ENCODE results near the gene FILIP1L.

FILIP1L gene

GRCh38 chr3:99954914-99955644 is 159.2 kb downstream of the FILIP1L start:
- no peak for DNase-seq (ENCODE audit: low read depth in 2 of 3, low spot score in 1 of 3)

GRCh38 chr3:99953596-99953995 is 160.7 kb downstream of the FILIP1L start:
- DNase-seq (ENCODE audit: low read depth in 2 of 3, low spot score in 1 of 3): no peak

GRCh38 chr3:99952306-99952705 is 162.0 kb downstream of the FILIP1L start:
- DNase-seq (ENCODE audit: low read depth in 2 of 3, low spot score in 1 of 3): no peak

- DNase-seq (ENCODE audit: low read depth in 2 of 3, low spot score in 1 of 3): no peak
Measured at GRCh38 chr3:99951701-99952100, 162.6 kb downstream of the FILIP1L start.

GRCh38 chr3:99950921-99951320 is 163.4 kb downstream of the FILIP1L start:
- DNase-seq (ENCODE audit: low read depth in 2 of 3, low spot score in 1 of 3): no peak

GRCh38 chr3:99949956-99950670 is 164.2 kb downstream of the FILIP1L start:
- no peak for DNase-seq (ENCODE audit: low read depth in 2 of 3, low spot score in 1 of 3)

GRCh38 chr3:99948467-99949089 is 165.7 kb downstream of the FILIP1L start:
- no peak for DNase-seq (ENCODE audit: low read depth in 2 of 3, low spot score in 1 of 3)

GRCh38 chr3:99947356-99947755 is 166.9 kb downstream of the FILIP1L start:
- no peak for DNase-seq (ENCODE audit: low read depth in 2 of 3, low spot score in 1 of 3)

GRCh38 chr3:99945328-99945995 is 168.8 kb downstream of the FILIP1L start:
- no peak for DNase-seq (ENCODE audit: low read depth in 2 of 3, low spot score in 1 of 3)

GRCh38 chr3:99943931-99944761 is 170.2 kb downstream of the FILIP1L start:
- DNase-seq (ENCODE audit: low read depth in 2 of 3, low spot score in 1 of 3): no peak

- no peak for DNase-seq (ENCODE audit: low read depth in 2 of 3, low spot score in 1 of 3)
Measured at GRCh38 chr3:99941211-99941610, 173.1 kb downstream of the FILIP1L start.

GRCh38 chr3:99940350-99940749 is 174.0 kb downstream of the FILIP1L start:
- no peak for DNase-seq (ENCODE audit: low read depth in 2 of 3, low spot score in 1 of 3)

GRCh38 chr3:99939876-99940275 is 174.4 kb downstream of the FILIP1L start:
- no peak for DNase-seq (ENCODE audit: low read depth in 2 of 3, low spot score in 1 of 3)

GRCh38 chr3:99938270-99938911 is 175.9 kb downstream of the FILIP1L start:
- DNase-seq (ENCODE audit: low read depth in 2 of 3, low spot score in 1 of 3): no peak

GRCh38 chr3:99934975-99935797 is 179.1 kb downstream of the FILIP1L start:
- no peak for DNase-seq (ENCODE audit: low read depth in 2 of 3, low spot score in 1 of 3)

GRCh38 chr3:99933971-99934750 is 180.1 kb downstream of the FILIP1L start:
- DNase-seq (ENCODE audit: low read depth in 2 of 3, low spot score in 1 of 3): no peak

GRCh38 chr3:99931059-99931458 is 183.2 kb downstream of the FILIP1L start:
- DNase-seq (ENCODE audit: low read depth in 2 of 3, low spot score in 1 of 3): no peak

- DNase-seq (ENCODE audit: low read depth in 2 of 3, low spot score in 1 of 3): no peak
Measured at GRCh38 chr3:99929745-99930139, 184.6 kb downstream of the FILIP1L start.

Data from stimulated activated CD4-positive, alpha-beta T cell treated with anti-CD3 and anti-CD28 coated beads, Interleukin-12 subunit alpha, Interleukin-12 subunit beta, amount 100 ng/mL, for 48 hours (primary cell).